KOPT-K1 (cell line): ENCODE data around the gene PEAK3.

Experiments used
- H3K27ac ChIP-seq: fragments of 200-600 bp; sonication (generic); 2 replicates; pipeline ENCODE4 v1.5.1; 2016; ENCODE audit warnings: antibody characterized with exemption, mild to moderate bottlenecking, low read depth, low read length; ENCODE audit not compliant: poor library complexity, severe bottlenecking
- H3K36me3 ChIP-seq: fragments of 200-600 bp; sonication (generic); 2 replicates; pipeline ENCODE4 v1.5.1; 2017; ENCODE audit warnings: antibody characterized with exemption, mild to moderate bottlenecking, low read length, moderate library complexity; ENCODE audit not compliant: insufficient read depth
- H3K9me3 ChIP-seq: fragments of 200-600 bp; sonication (generic); 2 replicates; pipeline ENCODE4 v1.5.1; 2017; ENCODE audit warnings: antibody characterized with exemption, low read length, mild to moderate bottlenecking; ENCODE audit not compliant: insufficient read depth, poor library complexity, severe bottlenecking

PEAK3 gene

DNA sequence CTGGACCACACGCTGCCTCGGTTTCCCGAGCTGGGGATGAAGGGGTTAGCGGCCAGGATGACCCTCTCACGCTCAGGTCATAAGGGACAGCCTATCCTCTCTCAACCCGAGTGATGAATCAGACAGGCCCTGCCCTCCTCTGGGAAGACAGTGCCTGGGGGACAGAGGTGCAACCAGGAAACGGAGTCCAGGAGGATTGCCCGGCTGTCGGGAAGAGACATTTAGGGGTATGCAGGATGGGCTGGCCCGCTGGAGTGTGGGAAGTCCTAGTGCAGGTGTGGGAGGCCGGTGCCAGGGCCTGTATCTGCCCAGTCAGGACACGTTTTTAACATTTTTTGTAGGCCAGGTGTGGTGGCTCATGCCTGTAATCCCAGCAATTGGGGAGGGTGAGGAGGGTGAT is 38.1 kb upstream of the PEAK3 start:
- Histone ChIP-seq H3K36me3 (peaks cover 41% of the 10 kb centered on the region), H3K27ac (no peak overlapping the region), H3K9me3 (peaks cover 6% of the 10 kb centered on the region)

DNA sequence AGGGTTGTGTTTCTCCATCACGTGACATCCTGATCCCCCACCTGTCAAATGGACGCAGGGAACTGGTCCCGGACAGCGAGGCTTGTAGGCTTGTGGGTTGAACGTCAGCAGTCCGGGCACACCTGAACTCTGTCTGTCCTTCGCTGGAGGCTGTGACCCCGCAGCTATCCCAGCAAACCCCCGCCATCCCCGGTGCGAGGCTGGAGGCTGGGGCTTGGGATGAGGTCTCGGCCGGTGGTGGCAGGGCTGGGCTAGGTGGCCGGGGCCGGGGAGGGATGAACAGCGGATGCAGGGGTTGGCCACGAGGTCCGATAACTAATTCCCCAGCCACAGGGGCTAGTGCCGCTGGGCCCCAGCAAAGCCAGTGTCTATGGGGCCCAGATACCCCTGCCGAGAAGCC is 37.6 kb upstream of the PEAK3 start:
- Histone ChIP-seq H3K9me3 (peaks cover 11% of the 10 kb centered on the region), H3K36me3 (peaks cover 36% of the 10 kb centered on the region), H3K27ac (no peak overlapping the region)

DNA sequence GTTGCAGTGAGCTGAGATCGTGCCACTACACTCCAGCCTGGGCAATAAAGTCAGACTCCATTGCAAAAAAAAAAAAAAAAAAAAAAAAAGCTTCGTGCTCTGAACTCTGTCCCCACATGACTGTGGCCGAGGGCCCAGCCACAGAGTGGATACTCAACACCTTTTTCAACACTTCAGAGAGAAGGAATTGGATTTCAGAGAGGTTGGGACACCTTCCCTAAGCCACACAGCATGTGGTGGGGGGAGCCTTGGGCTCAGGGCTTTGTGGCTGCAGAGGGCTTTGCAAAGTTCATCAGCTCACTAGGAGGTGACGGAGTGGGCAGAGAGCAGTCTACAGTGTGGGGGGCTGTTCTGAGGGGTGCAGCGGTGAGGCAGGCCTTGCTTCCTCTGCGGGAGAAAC is 36.9 kb upstream of the PEAK3 start:
- peaks cover 30% of the 10 kb centered on the region for H3K36me3 ChIP-seq
- no peak overlapping the region for H3K27ac ChIP-seq
- H3K9me3 ChIP-seq, result peaks cover 14% of the 10 kb centered on the region

DNA sequence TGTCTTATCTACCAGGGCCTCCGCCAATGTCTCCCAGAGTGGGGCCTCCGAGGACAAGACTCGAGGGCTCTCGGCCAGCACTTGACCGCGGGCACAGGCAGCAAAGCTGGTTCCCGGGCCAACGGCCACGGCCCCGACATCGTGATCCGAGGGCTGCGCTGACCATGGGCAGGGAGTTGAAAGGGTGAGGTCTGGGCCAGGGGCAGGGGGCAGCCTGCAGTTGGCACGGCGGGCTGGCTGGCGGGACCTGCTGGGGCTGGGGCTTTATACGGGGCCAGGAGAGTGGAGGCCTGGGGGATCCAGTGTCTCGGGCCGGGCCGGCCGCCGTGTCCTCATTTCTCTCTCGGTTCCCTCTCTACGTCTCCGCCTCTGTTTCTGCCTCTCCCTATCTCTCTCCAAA is 35.8 kb upstream of the PEAK3 start:
- H3K9me3 ChIP-seq, result peaks cover 14% of the 10 kb centered on the region
- peaks cover 19% of the 10 kb centered on the region for H3K36me3 ChIP-seq
- H3K27ac ChIP-seq, result no peak overlapping the region

- peaks cover 14% of the 10 kb centered on the region for H3K36me3 ChIP-seq
- peaks cover 14% of the 10 kb centered on the region for H3K9me3 ChIP-seq
- no peak overlapping the region for H3K27ac ChIP-seq
These were observed 35.3 kb upstream of the PEAK3 start for GRCh38 chr19:2317300-2317699.

GRCh38 chr19:2315818-2316353 is 33.9 kb upstream of the PEAK3 start:
- Histone ChIP-seq H3K9me3 (peaks cover 14% of the 10 kb centered on the region), H3K27ac (no peak overlapping the region), H3K36me3 (peaks cover 3% of the 10 kb centered on the region)

GRCh38 chr19:2315121-2315817 is 33.3 kb upstream of the PEAK3 start:
- Histone ChIP-seq H3K9me3 (peaks cover 14% of the 10 kb centered on the region), H3K27ac (no peak overlapping the region)

GRCh38 chr19:2312820-2313501 is 31.0 kb upstream of the PEAK3 start:
- H3K27ac ChIP-seq, result no peak overlapping the region
- no peaks in the 10 kb centered on the region for H3K36me3 ChIP-seq
- peaks cover 14% of the 10 kb centered on the region for H3K9me3 ChIP-seq

More at GRCh38 chr19:2315121-2315817, 33.3 kb upstream of the PEAK3 start:
- no peaks in the 10 kb centered on the region for H3K36me3 ChIP-seq

DNA sequence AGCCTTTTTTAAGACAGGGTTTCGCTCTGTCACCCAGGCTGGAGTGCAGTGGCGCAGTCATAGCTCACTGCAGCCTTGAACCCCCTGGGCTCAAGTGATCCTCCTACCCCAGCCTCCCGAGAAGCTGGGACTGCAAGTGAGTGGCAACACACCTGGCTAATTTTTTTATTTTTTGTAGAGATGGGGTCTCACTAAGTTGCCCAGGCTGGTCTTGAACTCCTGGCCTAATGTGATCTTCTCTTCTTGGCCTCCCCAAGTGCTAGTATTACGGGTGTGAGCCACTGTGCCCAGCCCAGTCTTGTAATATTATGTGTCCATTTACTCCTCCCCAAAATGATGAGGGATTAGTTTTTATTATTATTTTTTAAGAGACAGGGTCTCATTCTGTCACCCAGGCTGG is 29.1 kb upstream of the PEAK3 start:
- no peaks in the 10 kb centered on the region for H3K36me3 ChIP-seq
- H3K9me3 ChIP-seq, result peaks cover 14% of the 10 kb centered on the region
- no peak overlapping the region for H3K27ac ChIP-seq

- H3K27ac ChIP-seq, result no peak overlapping the region
- peaks cover 6% of the 10 kb centered on the region for H3K9me3 ChIP-seq
These were observed 27.9 kb upstream of the PEAK3 start for GRCh38 chr19:2309734-2310362.

GRCh38 chr19:2308114-2308556 is 26.2 kb upstream of the PEAK3 start, which contains the start of gene LINGO3:
LINGO3 (minus strand) TSS chr19:2308154; CDS start chr19:2291776, 16,378 bp downstream.
- no peaks in the 10 kb centered on the region for H3K36me3 ChIP-seq
- no peak within 1 kb of the TSS for H3K27ac ChIP-seq
- H3K9me3 ChIP-seq, result no peaks in the 10 kb centered on the region

More at GRCh38 chr19:2309734-2310362, 27.9 kb upstream of the PEAK3 start:
- no peaks in the 10 kb centered on the region for H3K36me3 ChIP-seq

- Histone ChIP-seq H3K27ac (no peak overlapping the region), H3K9me3 (no peaks in the 10 kb centered on the region), H3K36me3 (no peaks in the 10 kb centered on the region)
These were observed 25.6 kb upstream of the PEAK3 start for GRCh38 chr19:2307518-2308012.

- Histone ChIP-seq H3K36me3 (no peaks in the 10 kb centered on the region), H3K9me3 (no peaks in the 10 kb centered on the region), H3K27ac (no peak overlapping the region)
These were observed 25.0 kb upstream of the PEAK3 start for GRCh38 chr19:2306971-2307370.

GRCh38 chr19:2306281-2306806 is 24.4 kb upstream of the PEAK3 start:
- no peaks in the 10 kb centered on the region for H3K36me3 ChIP-seq
- H3K9me3 ChIP-seq, result no peaks in the 10 kb centered on the region
- H3K27ac ChIP-seq, result no peak overlapping the region
